Esophagus muscularis mucosa (tissue), 4 donors: Measurements from ENCODE around the gene SLC35F3. TPM values are rescaled to one million over a fixed set of nuclear protein-coding genes. Genes with fewer than 3 reads are reported as not detected.
"Not testable (repeated sequence)": the region's sequence is repeated elsewhere in the genome, so short reads cannot be mapped to it uniquely, and the experiment has no call there.

Source experiments
- DNase-seq: peaks from one replicate; pipeline ENCODE4 v3.0.0-alpha.2; 2017; ENCODE audit errors: extremely low spot score
- H3K27ac ChIP-seq, 4 donors: fragments of 200-600 bp; sonication (generic); replicated peaks in 1 of 4; 1 replicate in 3 of 4; 2 replicates in 1 of 4; pipeline ENCODE4 v1.5.1; 2016 to 2019; ENCODE audit warnings: mild to moderate bottlenecking in 1 of 4
- H3K27me3 ChIP-seq, 4 donors: fragments of 200-600 bp; sonication (generic); one replicate each; pipeline versions ENCODE4 v1.5.1 to v1.6.0; 2016 to 2019
- H3K36me3 ChIP-seq, 4 donors: fragments of 200-600 bp; sonication (generic); one replicate each; pipeline ENCODE4 v1.5.1; 2016 to 2019
- H3K4me1 ChIP-seq, 4 donors: fragments of 200-600 bp; sonication (generic); one replicate each; pipeline ENCODE4 v1.5.1; 2016 to 2019
- H3K4me3 ChIP-seq, 4 donors: fragments of 200-600 bp; sonication (generic); 1 replicate in 2 of 4; 2 replicates in 2 of 4; pipeline ENCODE4 v1.5.1; 2016 to 2019; ENCODE audit warnings: mild to moderate bottlenecking in 4 of 4, moderate library complexity in 1 of 4
- H3K9me3 ChIP-seq, 4 donors: fragments of 200-600 bp; sonication (generic); 1 replicate in 3 of 4; 2 replicates in 1 of 4; pipeline ENCODE4 v1.5.1; 2016 to 2019
- EP300 ChIP-seq: sonication (generic); formaldehyde crosslinking; IDR thresholded peaks from one replicate; pipeline ENCODE4 v1.6.1; 2017; ENCODE audit warnings: antibody characterized with exemption
- POLR2A ChIP-seq: fragments of 450-650 bp; IDR thresholded peaks from one replicate; pipeline ENCODE4 v1.6.1; 2017; ENCODE audit warnings: antibody characterized with exemption, moderate library complexity, mild to moderate bottlenecking, low read depth
- POLR2AphosphoS5 ChIP-seq, 2 donors: sonication (generic); formaldehyde crosslinking; IDR thresholded peaks; one replicate each; pipeline ENCODE4 v1.6.1; 2017; ENCODE audit warnings: antibody characterized with exemption in 2 of 2
- WGBS: methylation state at CpG from one replicate; pipeline ENCODE4 v1.1.5; 2018; 5-methylcytosine and 5-hydroxymethylcytosine counted together
- intact Hi-C: fragments of 100-400 bp; cut with DNase I; formaldehyde crosslinking; loops from one replicate; pipeline ENCODE4 v1.15.1; 2023
- total RNA-seq, 4 donors: library from RNA; depleted of rRNA; stranded (reverse); fragments of >200 nt; gene quantifications; one replicate each; pipeline versions ENCODE4 v1.1.0 to v1.2.1, GENCODE V29; 2016
- TF ChIP-seq, protein P1 (sequence below), 3 experiments: fragments of 200-600 bp in 2 of 3; fragments of 450-650 bp in 1 of 3; sonication (generic) in 2 of 3; IDR thresholded peaks; one replicate each; pipeline ENCODE4 v1.5.1; 2017 to 2019; ENCODE audit warnings: antibody characterized with exemption in 3 of 3, mild to moderate bottlenecking in 2 of 3, moderate library complexity in 1 of 3

Gene SLC35F3
- total RNA-seq, 4 donors from 2014 or later: 0.34 TPM; not detected in 3

DNA sequence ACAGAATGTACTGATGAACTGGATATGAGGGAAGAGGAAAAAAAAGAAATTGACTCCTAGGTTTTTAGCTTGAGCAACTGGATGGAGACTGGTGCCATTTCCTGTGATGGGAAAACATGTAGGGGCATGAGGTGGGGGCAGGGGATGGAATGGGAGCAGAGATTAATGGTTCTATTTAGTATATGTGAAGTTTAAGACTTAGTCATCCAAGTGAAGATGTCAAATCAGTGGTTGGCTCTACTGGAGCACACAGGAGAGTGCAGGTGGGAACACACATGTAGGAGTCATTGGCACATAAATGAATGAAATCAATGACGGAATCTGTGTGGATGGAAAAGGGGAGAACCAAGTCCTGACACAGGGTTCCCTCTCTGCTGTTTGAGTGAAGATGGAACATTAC is 244.3 kb downstream of the SLC35F3 start:
- no peak for TF ChIP-seq POLR2AphosphoS5 (IDR thresholded peaks at IDR 0.05)
- TF ChIP-seq, protein P1, sequence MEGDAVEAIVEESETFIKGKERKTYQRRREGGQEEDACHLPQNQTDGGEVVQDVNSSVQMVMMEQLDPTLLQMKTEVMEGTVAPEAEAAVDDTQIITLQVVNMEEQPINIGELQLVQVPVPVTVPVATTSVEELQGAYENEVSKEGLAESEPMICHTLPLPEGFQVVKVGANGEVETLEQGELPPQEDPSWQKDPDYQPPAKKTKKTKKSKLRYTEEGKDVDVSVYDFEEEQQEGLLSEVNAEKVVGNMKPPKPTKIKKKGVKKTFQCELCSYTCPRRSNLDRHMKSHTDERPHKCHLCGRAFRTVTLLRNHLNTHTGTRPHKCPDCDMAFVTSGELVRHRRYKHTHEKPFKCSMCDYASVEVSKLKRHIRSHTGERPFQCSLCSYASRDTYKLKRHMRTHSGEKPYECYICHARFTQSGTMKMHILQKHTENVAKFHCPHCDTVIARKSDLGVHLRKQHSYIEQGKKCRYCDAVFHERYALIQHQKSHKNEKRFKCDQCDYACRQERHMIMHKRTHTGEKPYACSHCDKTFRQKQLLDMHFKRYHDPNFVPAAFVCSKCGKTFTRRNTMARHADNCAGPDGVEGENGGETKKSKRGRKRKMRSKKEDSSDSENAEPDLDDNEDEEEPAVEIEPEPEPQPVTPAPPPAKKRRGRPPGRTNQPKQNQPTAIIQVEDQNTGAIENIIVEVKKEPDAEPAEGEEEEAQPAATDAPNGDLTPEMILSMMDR (IDR thresholded peaks at IDR 0.05): no peak
- no peak for TF ChIP-seq POLR2A
- no peak for TF ChIP-seq EP300
- H3K4me3 ChIP-seq: no peak overlapping the region
- peaks cover 0 to 7% (median 0%) of the 10 kb centered on the region in 4 donors for H3K9me3 ChIP-seq
- intact Hi-C loops: no loop called here
- 97% methylated on average over 1 of the region's 1 CpG for WGBS
- H3K4me1 ChIP-seq: no peaks in the 10 kb centered on the region
- peaks cover 0 to 33% (median 2%) of the 10 kb centered on the region in 4 donors for H3K27me3 ChIP-seq
- no peaks in the 10 kb centered on the region for H3K36me3 ChIP-seq
- no peak overlapping the region for H3K27ac ChIP-seq
- DNase-seq: peak; percentile 53

DNA sequence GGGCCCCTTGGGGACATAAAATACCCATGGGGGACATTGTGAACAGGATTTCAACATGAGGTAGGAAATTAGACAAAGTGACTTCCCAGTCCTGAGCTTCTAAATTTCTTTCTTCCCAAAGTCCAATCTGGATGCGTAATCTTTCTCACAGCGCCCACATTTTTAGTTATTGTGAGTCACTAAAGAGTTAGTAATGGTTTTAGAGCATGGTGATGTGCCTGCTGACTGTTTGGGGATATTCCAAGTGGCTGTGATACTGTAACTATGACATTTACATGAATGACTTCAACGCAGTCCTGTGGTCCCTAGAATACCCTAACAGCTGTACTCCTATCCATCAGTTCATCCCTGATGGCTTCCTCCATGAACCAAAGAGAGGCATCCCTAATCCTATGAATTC is 244.7 kb downstream of the SLC35F3 start:
- H3K9me3 ChIP-seq: peaks cover 0 to 7% (median 0%) of the 10 kb centered on the region in 4 donors
- 93% methylated on average over 3 of the region's 3 CpGs for WGBS
- H3K4me3 ChIP-seq: no peak overlapping the region
- intact Hi-C loops: no loop called here
- H3K4me1 ChIP-seq: no peaks in the 10 kb centered on the region
- H3K27ac ChIP-seq: no peak overlapping the region
- H3K36me3 ChIP-seq: no peaks in the 10 kb centered on the region
- peaks cover 0 to 33% (median 2%) of the 10 kb centered on the region in 4 donors for H3K27me3 ChIP-seq
- TF ChIP-seq POLR2AphosphoS5 (IDR thresholded peaks at IDR 0.05): no peak
- TF ChIP-seq, protein P1 (IDR thresholded peaks at IDR 0.05): no peak
- TF ChIP-seq POLR2A: no peak
- DNase-seq: no peak

DNA sequence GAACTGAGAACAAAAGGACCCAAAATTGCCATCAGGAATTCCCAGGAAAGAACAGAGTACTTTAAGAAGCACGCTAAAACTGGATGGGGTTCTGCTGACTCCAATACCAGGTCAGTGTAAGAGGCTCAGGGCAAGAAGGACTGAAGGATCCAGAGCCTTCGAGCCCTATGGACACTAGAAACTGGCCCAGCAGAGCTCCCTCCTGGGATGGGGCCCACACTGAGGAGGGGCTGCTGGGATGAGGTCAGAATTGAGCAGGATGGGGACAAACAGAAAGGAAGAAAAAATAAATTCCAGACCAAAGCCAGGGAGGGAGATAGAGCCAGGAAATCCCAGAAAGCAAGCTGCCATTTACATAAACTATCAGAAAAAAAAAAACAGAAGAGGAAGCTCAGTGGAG is 246.4 kb downstream of the SLC35F3 start:
- intact Hi-C loops: no loop called here
- Histone ChIP-seq H3K9me3 (peaks cover 0 to 7% (median 0%) of the 10 kb centered on the region in 4 donors), H3K36me3 (no peaks in the 10 kb centered on the region), H3K27me3 (peaks cover 0 to 33% (median 2%) of the 10 kb centered on the region in 4 donors), H3K4me3 (no peak overlapping the region), H3K4me1 (no peaks in the 10 kb centered on the region), H3K27ac (no peak overlapping the region)
- DNase-seq: peak; percentile 68
- TF ChIP-seq, protein P1 (IDR thresholded peaks at IDR 0.05): no peak
- TF ChIP-seq EP300 (no peak), POLR2AphosphoS5 (IDR thresholded peaks at IDR 0.05) (no peak), POLR2A (no peak)
- WGBS: 84% methylated on average over 2 of the region's 2 CpGs

DNA sequence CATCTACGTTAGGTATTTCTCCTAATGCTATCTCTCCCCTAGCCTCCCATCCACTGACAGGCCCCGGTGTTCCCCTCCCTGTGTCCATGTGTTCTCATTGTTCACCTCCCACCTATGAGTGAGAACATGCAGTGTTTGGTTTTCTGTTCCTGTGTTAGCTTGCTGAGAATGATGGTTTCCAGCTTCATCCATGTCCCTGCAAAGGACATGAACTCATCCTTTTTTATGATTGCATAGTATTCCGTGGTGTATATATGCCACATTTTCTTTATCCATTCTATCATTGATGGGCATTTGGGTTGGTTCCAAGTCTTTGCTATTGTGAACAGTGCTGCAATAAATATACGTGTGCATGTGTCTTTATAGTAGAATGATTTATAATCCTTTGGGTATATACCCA is 247.9 kb downstream of the SLC35F3 start:
- intact Hi-C loops: not testable (repeated sequence)
- WGBS: 90% methylated on average over 4 of the region's 4 CpGs

DNA sequence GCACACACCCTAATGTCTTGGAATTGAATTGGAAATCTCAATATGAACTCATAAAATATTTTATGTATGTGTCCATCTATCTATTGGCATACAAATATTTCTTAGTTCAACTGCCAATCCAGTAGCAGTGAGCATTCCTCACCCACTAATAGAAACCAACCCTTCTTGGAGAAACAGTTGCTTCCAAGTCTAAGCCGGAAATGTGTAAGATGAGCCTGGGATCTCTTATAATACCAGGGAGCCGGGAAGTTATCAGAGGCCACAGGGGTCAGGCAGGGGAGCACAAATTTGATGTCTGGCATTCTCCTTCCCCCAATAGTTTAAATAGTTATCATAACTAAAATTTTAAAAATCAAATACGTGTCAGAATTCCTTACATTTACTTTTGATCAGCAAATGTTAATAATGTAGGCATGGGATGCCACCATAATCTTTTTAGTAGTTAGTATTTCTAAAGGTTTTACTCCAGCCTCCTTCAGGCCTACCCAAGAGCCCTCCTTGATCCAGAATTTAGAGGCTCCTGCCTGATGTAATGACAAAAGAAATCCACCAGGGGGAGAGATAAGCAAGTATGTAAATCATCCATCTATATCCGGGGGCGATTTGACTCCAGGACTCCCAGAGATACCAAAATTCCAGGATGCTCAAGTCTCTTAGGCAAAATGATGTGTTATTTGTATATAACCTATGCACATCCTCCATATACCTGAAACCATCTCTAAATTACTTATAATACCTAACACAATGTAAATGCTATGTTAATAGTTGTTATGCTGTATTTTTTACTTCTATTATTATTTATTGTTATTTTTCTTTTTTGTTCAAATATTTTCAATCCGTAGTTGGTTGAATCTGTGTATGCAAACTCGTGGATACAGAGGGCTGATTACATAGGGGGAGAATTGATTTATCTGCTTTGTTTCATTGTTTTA is 250.1 kb downstream of the SLC35F3 start:
- intact Hi-C loops: no loop called here
- DNase-seq: peak; percentile 53
- Histone ChIP-seq H3K4me1 (no peaks in the 10 kb centered on the region), H3K27me3 (peaks cover 0 to 8% (median 0%) of the 10 kb centered on the region in 4 donors), H3K9me3 (no peaks in the 10 kb centered on the region), H3K4me3 (no peak overlapping the region), H3K36me3 (no peaks in the 10 kb centered on the region), H3K27ac (no peak overlapping the region)
- no peak for TF ChIP-seq EP300
- TF ChIP-seq, protein P1 (IDR thresholded peaks at IDR 0.05): peak; percentile 50 to 85 (median 63)
- 48% methylated on average over 7 of the region's 7 CpGs for WGBS

More for the DNA sequence above, 247.9 kb downstream of the SLC35F3 start:
- H3K27ac ChIP-seq, H3K4me1 ChIP-seq, H3K9me3 ChIP-seq, DNase-seq, H3K36me3 ChIP-seq, H3K4me3 ChIP-seq: not testable (repeated sequence)
- H3K27me3 ChIP-seq: peaks cover 0 to 28% (median 2%) of the 10 kb centered on the region in 4 donors
